NCI-H2227 (cell line): Measurements from ENCODE around the gene TUBGCP6.

Experiments
- DNase-seq: peaks from one replicate; lab custom pipeline; 2025; ENCODE audit not compliant: unreplicated experiment; lab: John Stamatoyannopoulos, UW

Gene TUBGCP6

GRCh38 chr22:50244420-50245213, at the start of gene TUBGCP6:
TUBGCP6 (minus strand) TSS chr22:50245023; CDS start chr22:50244459, 564 bp downstream.
- DNase-seq: peak; percentile 92

GRCh38 chr22:50294319-50294656, 49.5 kb upstream of the TUBGCP6 start:
- no peak for DNase-seq

GRCh38 chr22:50293441-50294318, 48.9 kb upstream of the TUBGCP6 start:
- DNase-seq: no peak

- no peak for DNase-seq
Observed at GRCh38 chr22:50292643-50293440, 48.0 kb upstream of the TUBGCP6 start.

GRCh38 chr22:50289942-50290630, 45.3 kb upstream of the TUBGCP6 start:
- no peak for DNase-seq

GRCh38 chr22:50289151-50289941, 44.5 kb upstream of the TUBGCP6 start:
- no peak for DNase-seq

GRCh38 chr22:50287731-50288130, 42.9 kb upstream of the TUBGCP6 start:
- DNase-seq: no peak

GRCh38 chr22:50286701-50287318, 42.0 kb upstream of the TUBGCP6 start:
- no peak for DNase-seq

GRCh38 chr22:50286275-50286674, 41.5 kb upstream of the TUBGCP6 start:
- DNase-seq: no peak

- no peak for DNase-seq
Observed at GRCh38 chr22:50285568-50286229, 40.9 kb upstream of the TUBGCP6 start.

- no peak for DNase-seq
Observed at GRCh38 chr22:50284479-50284878, 39.7 kb upstream of the TUBGCP6 start.

GRCh38 chr22:50283821-50284220, 39.0 kb upstream of the TUBGCP6 start:
- DNase-seq: no peak

GRCh38 chr22:50282361-50283155, 37.7 kb upstream of the TUBGCP6 start:
- DNase-seq: no peak

GRCh38 chr22:50281957-50282356, 37.1 kb upstream of the TUBGCP6 start:
- no peak for DNase-seq

GRCh38 chr22:50281384-50281760, 36.5 kb upstream of the TUBGCP6 start:
- no peak for DNase-seq

- no peak for DNase-seq
Observed at GRCh38 chr22:50280708-50281383, 36.0 kb upstream of the TUBGCP6 start.

GRCh38 chr22:50280022-50280707, 35.3 kb upstream of the TUBGCP6 start:
- DNase-seq: no peak
